Measurements from ENCODE around the gene ZDHHC14. TPM values are rescaled to one million over a fixed set of nuclear protein-coding genes. Genes with fewer than 3 reads are reported as not detected.
"Not testable (repeated sequence)": the region's sequence is repeated elsewhere in the genome, so short reads cannot be mapped to it uniquely, and the experiment has no call there.

ZDHHC14 gene
- total RNA-seq, 3 donors from 2014 or later: 5.6 to 6.0 (median 5.7) TPM

DNA sequence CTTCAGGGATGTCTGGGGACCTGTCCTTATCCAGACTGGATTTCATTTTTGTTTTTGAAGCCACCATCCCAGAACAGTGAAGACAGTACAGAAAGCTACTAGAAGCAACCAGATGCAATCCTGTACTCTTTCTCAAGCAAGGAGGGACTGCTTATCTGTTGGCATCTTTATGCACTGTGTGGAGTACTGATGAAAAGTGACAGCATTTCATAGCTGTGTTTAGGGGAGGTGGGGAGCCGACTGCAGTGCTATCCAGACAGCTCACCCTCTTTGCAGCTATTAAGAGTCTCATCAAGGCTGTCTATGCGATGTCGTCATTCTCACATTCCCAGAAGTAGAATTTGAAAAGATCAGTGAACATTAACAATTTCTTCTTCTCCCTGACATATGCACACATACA lies 5.5 kb downstream of the ZDHHC14 start:
- peaks cover 2% of the 10 kb centered on the region for H3K27me3 Mint-ChIP-seq (ENCODE audit: low read depth)
- H3K9me3 Mint-ChIP-seq: peaks cover 12% of the 10 kb centered on the region
- peaks cover 18% of the 10 kb centered on the region for H3K4me1 Mint-ChIP-seq (ENCODE audit: low read depth)
- H3K4me3 Mint-ChIP-seq: no peak overlapping the region
- DNase-seq (no peak), ATAC-seq (no peak)
- peaks cover 4% of the 10 kb centered on the region for H3K36me3 Mint-ChIP-seq (ENCODE audit: insufficient read depth)

DNA sequence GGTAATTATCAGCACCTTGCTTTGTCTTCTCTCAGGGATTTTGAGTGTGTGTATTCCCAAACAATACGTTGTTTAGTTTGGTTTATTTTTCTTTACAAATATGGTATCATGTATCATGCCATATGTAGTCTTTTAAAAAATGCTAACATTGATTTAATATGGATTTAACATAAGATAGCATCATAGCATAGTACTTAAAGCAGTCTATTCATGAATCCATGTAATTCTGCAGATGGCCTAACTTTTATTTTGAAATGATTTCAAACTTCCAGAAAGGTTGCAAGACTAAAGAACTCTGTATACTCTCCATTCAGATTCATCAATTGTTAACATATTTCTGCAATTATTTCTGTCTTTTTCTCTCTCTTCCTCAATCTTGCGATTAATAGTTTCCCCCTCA lies 7.9 kb downstream of the ZDHHC14 start:
- ATAC-seq (no peak), DNase-seq (no peak)
- H3K4me1 Mint-ChIP-seq (ENCODE audit: low read depth): peaks cover 8% of the 10 kb centered on the region
- H3K9me3 Mint-ChIP-seq: peaks cover 16% of the 10 kb centered on the region
- peaks cover 2% of the 10 kb centered on the region for H3K27me3 Mint-ChIP-seq (ENCODE audit: low read depth)
- H3K36me3 Mint-ChIP-seq (ENCODE audit: insufficient read depth): peaks cover 5% of the 10 kb centered on the region
- H3K4me3 Mint-ChIP-seq: no peak overlapping the region

DNA sequence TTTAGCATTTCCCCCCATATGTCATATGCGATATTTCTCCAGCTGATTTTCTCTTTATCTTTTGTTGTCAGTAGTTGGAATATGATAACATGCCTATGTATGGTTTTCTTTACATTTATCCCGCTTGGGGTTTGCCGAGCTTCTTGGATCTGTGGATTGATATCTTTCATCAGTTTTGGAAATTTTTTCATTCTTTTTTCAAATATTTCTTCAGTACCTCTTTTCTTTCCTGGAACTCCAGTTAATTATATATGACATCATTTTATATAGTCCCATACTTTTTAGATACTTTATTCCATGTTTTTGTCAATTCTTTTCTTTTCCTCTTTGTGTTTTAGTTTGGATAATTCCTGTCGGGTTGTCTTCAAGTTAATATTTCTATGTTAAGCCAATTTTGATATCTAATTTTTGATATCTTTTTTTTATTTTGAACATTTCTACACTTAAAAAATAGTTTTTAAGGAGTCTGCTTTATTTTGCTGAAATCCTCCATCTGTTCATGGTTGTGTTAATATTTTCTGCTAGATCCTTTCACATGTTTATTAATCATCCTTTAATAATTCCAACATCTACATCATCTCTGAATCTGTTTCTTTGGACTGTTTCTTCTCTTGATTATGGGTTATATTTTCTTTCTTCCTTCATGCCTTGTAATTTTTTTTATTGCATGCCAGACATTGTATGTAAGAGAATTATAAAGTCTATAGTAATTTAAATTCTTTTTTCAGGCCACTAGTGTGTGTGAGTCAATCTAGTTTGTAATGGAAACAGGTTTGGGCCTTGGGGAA lies 9.5 kb downstream of the ZDHHC14 start:
- DNase-seq: no peak

DNA sequence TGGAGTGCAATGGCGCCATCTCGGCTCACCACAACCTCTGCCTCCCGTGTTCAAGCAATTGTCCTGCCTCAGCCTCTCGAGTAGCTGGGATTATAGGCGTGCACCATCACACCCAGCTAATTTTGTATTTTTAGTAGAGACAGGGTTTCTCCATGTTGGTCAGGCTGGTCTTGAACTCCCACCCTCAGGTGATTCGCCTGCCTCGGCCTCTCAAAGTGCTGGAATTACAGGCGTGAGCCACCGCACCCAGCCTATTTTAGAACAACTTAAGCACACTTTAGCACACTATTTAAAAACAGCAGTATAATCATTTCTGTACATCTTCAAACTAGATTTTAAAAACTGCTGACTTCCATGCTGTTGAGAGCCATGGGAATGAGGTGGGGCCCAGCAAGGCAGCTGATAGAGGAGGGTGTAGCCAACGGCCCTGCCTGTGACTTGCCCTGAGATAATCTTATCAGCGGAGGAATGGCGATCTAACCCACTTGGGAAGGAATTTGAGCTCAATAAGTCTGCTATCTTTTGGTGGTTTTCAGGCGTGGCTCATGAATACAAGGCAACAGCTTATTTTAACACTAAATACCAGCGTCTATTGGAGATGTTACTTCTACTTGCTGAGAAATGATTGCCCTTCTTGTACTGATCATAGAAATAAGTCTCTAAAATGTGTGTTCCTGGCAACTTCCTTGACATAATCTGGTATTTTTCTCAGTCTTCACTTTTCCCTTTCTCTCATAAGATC lies 12.1 kb downstream of the ZDHHC14 start:
- Mint-ChIP-seq H3K4me3 (no peak overlapping the region), H3K9me3 (peaks cover 16% of the 10 kb centered on the region), H3K36me3 (ENCODE audit: insufficient read depth) (peaks cover 4% of the 10 kb centered on the region), H3K27me3 (ENCODE audit: low read depth) (no peaks in the 10 kb centered on the region), H3K4me1 (ENCODE audit: low read depth) (no peaks in the 10 kb centered on the region)
- DNase-seq (no peak), ATAC-seq (no peak)

More for the DNA sequence above, 9.5 kb downstream of the ZDHHC14 start:
- Mint-ChIP-seq H3K36me3 (ENCODE audit: insufficient read depth) (peaks cover 4% of the 10 kb centered on the region), H3K9me3 (peaks cover 16% of the 10 kb centered on the region), H3K27me3 (ENCODE audit: low read depth) (no peaks in the 10 kb centered on the region), H3K4me3 (no peak overlapping the region), H3K4me1 (ENCODE audit: low read depth) (peaks cover 2% of the 10 kb centered on the region)
- ATAC-seq: no peak

DNA sequence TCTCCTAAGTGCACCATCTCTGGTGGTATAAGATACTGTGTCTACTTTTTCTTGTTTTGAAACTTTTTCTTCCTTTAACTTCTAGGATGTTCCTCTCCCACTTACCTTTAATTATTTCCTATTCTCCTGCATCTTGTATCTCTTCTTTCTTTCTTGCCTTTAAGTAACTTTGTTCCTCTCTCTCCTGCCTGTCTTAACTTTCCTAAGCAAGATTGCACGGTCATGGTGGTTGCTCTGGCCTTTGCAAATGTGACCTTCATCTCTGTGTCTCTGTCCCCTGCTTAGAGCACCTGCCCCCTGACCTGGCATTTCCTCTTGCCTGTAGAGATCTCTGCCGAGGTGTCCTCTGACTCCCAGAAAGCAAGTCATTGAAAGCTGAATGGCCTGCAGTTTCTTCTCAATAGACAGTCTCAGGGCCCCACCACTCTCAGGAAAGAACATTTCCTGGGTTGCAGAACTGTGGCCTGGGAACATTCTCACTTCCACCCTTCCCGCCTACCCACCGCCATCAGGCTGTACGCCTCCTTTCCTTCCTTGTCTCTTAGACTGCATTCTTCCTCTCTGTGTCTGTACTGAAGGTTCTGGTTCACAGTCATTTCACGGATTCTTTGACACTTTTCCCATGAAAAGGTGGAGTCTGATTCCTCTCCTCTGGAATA lies 12.8 kb downstream of the ZDHHC14 start:
- H3K36me3 Mint-ChIP-seq (ENCODE audit: insufficient read depth): peaks cover 4% of the 10 kb centered on the region
- H3K4me3 Mint-ChIP-seq: no peak overlapping the region
- no peaks in the 10 kb centered on the region for H3K4me1 Mint-ChIP-seq (ENCODE audit: low read depth)
- H3K27me3 Mint-ChIP-seq (ENCODE audit: low read depth): no peaks in the 10 kb centered on the region
- peaks cover 16% of the 10 kb centered on the region for H3K9me3 Mint-ChIP-seq
- no peak for DNase-seq
- ATAC-seq: no peak

DNA sequence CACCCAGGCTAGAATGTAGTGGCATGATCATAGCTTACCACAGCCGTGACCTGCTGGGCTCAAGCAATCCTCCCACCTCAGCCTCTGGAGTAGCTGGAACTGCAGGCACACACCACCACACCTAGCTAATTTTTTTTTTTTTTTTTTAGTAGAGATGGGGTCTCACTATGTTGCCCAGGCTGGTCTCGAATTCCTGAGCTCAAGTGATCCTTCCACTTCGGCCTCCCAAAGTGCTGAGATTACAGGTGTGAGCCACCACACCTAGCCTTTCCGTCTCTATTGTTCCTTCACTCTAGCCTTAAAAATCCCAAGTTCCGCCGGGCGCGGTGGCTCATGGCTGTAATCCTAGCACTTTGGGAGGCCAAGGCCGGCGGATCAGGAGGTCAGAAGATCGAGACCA lies 14.2 kb downstream of the ZDHHC14 start:
- H3K4me1 Mint-ChIP-seq (ENCODE audit: low read depth); H3K4me3 Mint-ChIP-seq; H3K27me3 Mint-ChIP-seq (ENCODE audit: low read depth); H3K36me3 Mint-ChIP-seq (ENCODE audit: insufficient read depth); DNase-seq; ATAC-seq: not testable (repeated sequence)
- H3K9me3 Mint-ChIP-seq: peaks cover 13% of the 10 kb centered on the region

DNA sequence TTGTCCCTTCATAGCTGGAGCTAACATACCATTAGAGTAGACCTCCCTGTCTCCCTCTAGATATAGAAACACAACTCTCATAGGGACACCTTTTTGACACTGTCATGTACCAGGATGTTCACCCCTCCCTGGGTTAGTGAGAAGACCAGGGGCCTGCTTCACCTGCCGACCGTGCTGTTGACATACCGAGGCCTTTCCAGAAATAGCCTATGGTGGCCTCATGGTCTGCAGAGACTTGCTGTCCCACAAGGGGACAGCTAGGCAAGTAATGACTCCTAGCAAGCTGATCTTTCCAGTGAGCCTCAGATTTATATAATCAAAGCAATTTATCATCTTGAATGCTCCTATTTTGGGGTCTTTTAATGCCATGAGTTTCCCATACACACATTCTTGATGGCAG lies 15.0 kb downstream of the ZDHHC14 start:
- no peaks in the 10 kb centered on the region for H3K27me3 Mint-ChIP-seq (ENCODE audit: low read depth)
- H3K4me3 Mint-ChIP-seq: no peak overlapping the region
- ATAC-seq: no peak

DNA sequence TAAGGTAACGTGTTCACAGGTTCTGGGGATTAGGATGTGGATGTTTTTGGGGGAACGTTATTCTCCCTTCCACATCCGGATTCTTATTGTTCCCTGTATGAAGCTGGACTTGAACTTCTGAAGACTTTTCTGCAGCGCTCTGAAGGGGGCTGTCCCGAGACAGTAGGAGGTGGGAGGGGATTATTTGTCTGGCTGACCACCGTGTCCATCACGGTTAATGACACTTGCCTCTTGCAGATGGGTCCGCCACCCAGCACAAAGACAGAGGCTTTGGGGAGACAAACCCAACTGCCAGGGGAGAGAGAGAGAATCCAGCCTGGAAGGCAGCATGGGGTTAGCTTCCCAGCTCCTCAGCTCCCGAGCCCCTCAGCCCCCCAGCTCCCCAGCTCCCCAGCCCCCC lies 16.7 kb downstream of the ZDHHC14 start:
- peaks cover 4% of the 10 kb centered on the region for H3K36me3 Mint-ChIP-seq (ENCODE audit: insufficient read depth)
- DNase-seq (no peak), ATAC-seq (no peak)
- no peak overlapping the region for H3K4me3 Mint-ChIP-seq
- no peaks in the 10 kb centered on the region for H3K4me1 Mint-ChIP-seq (ENCODE audit: low read depth)
- no peaks in the 10 kb centered on the region for H3K27me3 Mint-ChIP-seq (ENCODE audit: low read depth)
- no peaks in the 10 kb centered on the region for H3K9me3 Mint-ChIP-seq

More for the DNA sequence above, 15.0 kb downstream of the ZDHHC14 start:
- Mint-ChIP-seq H3K4me1 (ENCODE audit: low read depth) (no peaks in the 10 kb centered on the region), H3K9me3 (peaks cover 7% of the 10 kb centered on the region), H3K36me3 (ENCODE audit: insufficient read depth) (peaks cover 5% of the 10 kb centered on the region)
- no peak for DNase-seq

DNA sequence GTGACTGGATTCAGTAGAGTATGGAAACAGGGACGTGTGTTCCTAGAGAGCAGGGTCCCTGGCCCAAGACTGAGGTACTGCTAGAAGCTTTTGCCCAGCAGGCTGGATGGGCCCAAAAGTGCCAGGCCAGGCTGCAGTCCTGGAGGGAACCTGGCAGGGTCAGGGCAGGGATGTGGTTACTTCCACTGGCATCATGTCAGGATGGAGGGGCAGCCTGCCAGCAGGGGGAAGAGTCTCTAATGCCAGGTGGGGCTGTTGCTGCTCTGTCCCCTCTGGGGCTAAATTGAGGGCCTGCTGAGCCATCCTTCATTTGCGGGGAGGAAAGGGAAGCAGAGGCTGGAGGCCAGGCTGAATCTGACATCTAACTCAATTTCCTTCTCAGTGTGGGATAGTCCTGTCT lies 17.2 kb downstream of the ZDHHC14 start:
- no peak for DNase-seq
- Mint-ChIP-seq H3K4me1 (ENCODE audit: low read depth) (no peaks in the 10 kb centered on the region), H3K27me3 (ENCODE audit: low read depth) (no peaks in the 10 kb centered on the region), H3K4me3 (no peak overlapping the region), H3K36me3 (ENCODE audit: insufficient read depth) (peaks cover 4% of the 10 kb centered on the region), H3K9me3 (no peaks in the 10 kb centered on the region)
- no peak for ATAC-seq

DNA sequence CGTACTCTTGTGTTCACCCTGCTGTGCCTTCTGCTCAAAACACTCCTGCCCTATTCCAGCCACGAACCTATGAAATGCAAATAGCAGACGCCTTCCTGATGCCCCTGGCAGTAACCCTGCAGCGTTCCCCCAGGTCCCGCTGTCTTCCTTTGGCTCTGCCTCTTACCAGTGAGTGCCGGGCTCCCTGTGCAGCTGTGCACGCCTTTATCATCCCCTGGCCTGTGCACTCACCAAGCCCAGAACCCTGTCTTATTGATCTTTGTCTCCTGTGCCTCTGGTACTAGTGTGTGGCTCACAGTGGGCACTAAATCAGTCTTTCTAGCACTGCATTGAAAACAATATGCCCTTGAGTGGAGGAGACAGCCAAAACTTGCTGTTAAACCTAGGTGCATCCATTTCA lies 19.7 kb downstream of the ZDHHC14 start:
- DNase-seq (no peak), ATAC-seq (no peak)
- no peaks in the 10 kb centered on the region for H3K27me3 Mint-ChIP-seq (ENCODE audit: low read depth)
- no peaks in the 10 kb centered on the region for H3K9me3 Mint-ChIP-seq
- peaks cover 4% of the 10 kb centered on the region for H3K36me3 Mint-ChIP-seq (ENCODE audit: insufficient read depth)
- no peaks in the 10 kb centered on the region for H3K4me1 Mint-ChIP-seq (ENCODE audit: low read depth)
- no peak overlapping the region for H3K4me3 Mint-ChIP-seq

DNA sequence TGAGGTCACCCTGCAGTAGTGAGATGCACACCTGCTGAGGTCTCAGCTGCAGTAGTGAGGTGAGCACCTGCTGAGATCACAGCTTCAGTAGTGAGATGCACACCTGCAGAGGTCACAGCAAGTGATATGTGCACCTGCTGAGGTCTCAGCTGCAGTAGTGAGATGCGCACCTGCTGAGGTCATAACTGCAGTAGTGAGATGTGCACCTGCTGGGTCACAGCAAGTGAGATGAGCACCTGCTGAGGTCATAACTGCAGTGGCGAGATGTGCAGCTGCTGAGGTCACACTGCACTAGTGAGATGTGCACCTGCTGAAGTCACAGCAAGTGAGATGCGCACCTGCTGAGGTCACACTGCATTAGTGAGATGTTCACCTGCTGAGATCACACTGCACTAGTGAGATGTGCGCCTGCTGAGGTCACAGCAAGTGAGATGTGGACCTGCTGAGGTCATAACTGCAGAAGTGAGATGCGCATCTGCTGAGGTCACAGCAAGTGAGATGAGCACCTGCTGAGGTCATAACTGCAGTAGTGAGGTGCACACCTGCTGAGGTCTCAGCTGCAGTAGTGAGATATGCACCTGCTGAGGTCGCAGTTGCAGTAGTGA lies 20.8 kb downstream of the ZDHHC14 start:
- no peak for ATAC-seq
- H3K9me3 Mint-ChIP-seq: no peaks in the 10 kb centered on the region
- no peaks in the 10 kb centered on the region for H3K4me1 Mint-ChIP-seq (ENCODE audit: low read depth)
- no peaks in the 10 kb centered on the region for H3K27me3 Mint-ChIP-seq (ENCODE audit: low read depth)
- H3K36me3 Mint-ChIP-seq (ENCODE audit: insufficient read depth): peaks cover 4% of the 10 kb centered on the region
- no peak overlapping the region for H3K4me3 Mint-ChIP-seq
- DNase-seq: no peak

DNA sequence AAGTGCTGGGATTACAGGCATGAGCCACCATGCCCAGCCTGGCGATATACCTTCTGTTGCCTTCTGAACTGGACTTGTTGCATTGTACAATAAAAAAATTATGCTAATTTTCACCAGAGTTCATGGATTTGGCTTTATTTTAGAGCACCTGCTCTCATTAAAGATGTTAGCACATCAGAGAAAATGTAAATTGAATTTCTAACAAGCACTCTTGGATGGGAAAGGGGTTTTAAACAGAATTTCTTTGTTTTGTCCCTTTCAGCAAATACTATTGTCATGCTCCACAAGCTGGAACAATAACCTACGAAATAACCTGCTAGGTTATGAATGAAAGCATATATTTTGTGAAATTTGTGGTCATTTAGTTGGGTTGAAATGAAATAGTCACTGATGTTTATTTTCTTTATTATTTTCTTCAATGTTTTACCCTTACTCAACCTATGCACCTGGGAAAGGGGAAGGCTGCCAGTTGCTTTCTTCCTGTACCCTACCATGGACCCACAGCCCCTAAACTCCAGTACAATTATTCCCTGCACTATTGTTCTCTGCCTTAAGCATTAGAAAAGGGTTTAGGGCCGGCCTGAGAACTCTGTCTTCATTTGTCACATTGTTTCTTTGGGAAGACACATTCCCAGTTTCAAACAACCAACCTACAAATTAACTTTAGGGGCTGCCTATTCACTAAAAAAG lies 22.2 kb downstream of the ZDHHC14 start:
- DNase-seq: no peak
- Mint-ChIP-seq H3K9me3 (no peaks in the 10 kb centered on the region), H3K4me1 (ENCODE audit: low read depth) (no peaks in the 10 kb centered on the region), H3K36me3 (ENCODE audit: insufficient read depth) (peaks cover 4% of the 10 kb centered on the region), H3K4me3 (no peak overlapping the region), H3K27me3 (ENCODE audit: low read depth) (no peaks in the 10 kb centered on the region)
- no peak for ATAC-seq

DNA sequence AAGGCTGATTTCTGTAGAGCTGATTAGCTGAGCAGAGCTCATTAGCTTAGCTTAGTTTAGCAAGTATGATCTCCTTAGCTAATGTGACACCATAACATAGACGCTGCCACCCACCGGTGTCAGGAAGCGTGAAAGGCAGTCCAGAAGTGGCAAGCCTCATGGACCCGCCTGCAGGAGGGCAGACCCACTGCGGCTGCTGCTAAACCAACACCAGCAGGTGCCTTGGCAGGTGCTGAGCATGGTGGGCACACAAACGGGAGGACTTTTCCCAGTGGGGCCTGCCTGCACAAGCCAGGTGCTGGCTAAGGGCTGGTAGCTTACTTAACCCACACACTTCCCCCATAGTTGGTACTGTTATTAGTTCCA lies 22.7 kb downstream of the ZDHHC14 start:
- Mint-ChIP-seq H3K36me3 (ENCODE audit: insufficient read depth) (peaks cover 4% of the 10 kb centered on the region), H3K27me3 (ENCODE audit: low read depth) (no peaks in the 10 kb centered on the region), H3K4me1 (ENCODE audit: low read depth) (no peaks in the 10 kb centered on the region), H3K9me3 (no peaks in the 10 kb centered on the region), H3K4me3 (no peak overlapping the region)
- ATAC-seq: no peak
- no peak for DNase-seq

DNA sequence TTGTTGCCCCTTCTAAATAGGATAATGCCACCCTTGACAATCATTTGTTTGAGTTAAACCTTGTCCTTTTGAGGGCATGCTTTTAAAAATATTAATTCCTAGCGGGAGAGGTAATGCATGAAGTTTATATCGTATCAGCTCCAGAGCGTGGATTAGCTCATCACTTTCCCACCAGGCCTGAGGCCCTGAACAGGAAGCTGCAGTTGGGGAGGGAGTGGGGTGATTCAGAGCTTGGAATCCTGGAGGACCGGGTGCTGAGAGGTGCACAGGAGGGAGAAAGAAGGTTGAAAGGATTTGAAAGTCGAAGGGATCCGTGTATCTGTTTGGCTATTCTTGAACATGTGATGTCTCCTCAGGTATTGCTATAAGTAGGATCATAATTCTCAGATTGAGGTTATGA lies 25.0 kb downstream of the ZDHHC14 start:
- no peak for ATAC-seq

More for the DNA sequence above, 25.0 kb downstream of the ZDHHC14 start:
- Mint-ChIP-seq H3K9me3 (no peaks in the 10 kb centered on the region), H3K36me3 (ENCODE audit: insufficient read depth) (no peaks in the 10 kb centered on the region), H3K4me1 (ENCODE audit: low read depth) (no peaks in the 10 kb centered on the region), H3K4me3 (no peak overlapping the region), H3K27me3 (ENCODE audit: low read depth) (no peaks in the 10 kb centered on the region)
- no peak for DNase-seq

Measured in activated T-cell treated with anti-CD3 and anti-CD28 coated beads, Interleukin-2, amount 50 U/mL, for 4 hours (primary cell).